OCI-LY3 (cell line): ENCODE results near the gene KCNN3.

Experiments used
- EZH2phosphoT487 ChIP-seq: fragments of 200-600 bp; shearing (Covaris generic); IDR thresholded peaks from 2 replicates; pipeline ENCODE4 v1.6.1; 2018; ENCODE audit warnings: antibody characterized with exemption, mixed run types, low read depth
- TF ChIP-seq, protein P1 (sequence below): fragments of 200-600, 300-600 bp; sonication (generic); IDR thresholded peaks from 2 replicates; pipeline ENCODE4 v1.5.1; 2014; ENCODE audit warnings: antibody characterized with exemption, low read length, low read depth

DNA sequence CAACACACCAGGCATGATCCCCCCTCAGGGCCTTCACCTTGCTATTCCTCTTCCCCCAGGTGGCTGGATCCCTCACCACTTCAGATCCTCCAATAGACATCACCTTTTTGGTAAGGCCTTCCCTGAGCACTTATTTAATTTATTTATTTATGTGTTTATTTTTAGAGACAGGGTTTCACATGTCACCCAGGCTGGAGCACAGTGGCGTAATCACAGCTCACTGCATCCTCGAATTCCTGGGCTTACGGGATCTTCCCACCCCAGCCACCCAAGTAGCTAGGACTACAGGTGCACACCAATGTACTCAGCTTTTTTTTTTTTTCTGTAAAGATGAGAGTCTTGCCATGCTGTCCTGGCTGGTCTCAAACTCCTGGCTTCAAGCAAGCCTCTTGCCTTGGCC, 17.2 kb downstream of the KCNN3 start:
- TF ChIP-seq, protein P1, sequence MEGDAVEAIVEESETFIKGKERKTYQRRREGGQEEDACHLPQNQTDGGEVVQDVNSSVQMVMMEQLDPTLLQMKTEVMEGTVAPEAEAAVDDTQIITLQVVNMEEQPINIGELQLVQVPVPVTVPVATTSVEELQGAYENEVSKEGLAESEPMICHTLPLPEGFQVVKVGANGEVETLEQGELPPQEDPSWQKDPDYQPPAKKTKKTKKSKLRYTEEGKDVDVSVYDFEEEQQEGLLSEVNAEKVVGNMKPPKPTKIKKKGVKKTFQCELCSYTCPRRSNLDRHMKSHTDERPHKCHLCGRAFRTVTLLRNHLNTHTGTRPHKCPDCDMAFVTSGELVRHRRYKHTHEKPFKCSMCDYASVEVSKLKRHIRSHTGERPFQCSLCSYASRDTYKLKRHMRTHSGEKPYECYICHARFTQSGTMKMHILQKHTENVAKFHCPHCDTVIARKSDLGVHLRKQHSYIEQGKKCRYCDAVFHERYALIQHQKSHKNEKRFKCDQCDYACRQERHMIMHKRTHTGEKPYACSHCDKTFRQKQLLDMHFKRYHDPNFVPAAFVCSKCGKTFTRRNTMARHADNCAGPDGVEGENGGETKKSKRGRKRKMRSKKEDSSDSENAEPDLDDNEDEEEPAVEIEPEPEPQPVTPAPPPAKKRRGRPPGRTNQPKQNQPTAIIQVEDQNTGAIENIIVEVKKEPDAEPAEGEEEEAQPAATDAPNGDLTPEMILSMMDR: no peak
- no peak for TF ChIP-seq EZH2phosphoT487
